Bronchial epithelial cell (primary cell): ENCODE data around the gene MAP7D1. TPM values are rescaled to one million over a fixed set of nuclear protein-coding genes. Genes with fewer than 3 reads are reported as not detected.

ENCODE experiments used
- DNase-seq: peaks from one replicate; pipeline ENCODE4 v3.0.0-alpha.2; 2010; ENCODE audit warnings: low read depth
- FAIRE-seq: peaks from 2 replicates; lab custom pipeline; 2011; peaks lifted over from hg19 to GRCh38; lab: Jason Lieb, UNC
- H3K27me3 ChIP-seq: 2 replicates; pipeline ENCODE4 v1.5.1; 2011; ENCODE audit warnings: low read length; ENCODE audit not compliant: control insufficient read depth, insufficient read depth
- H3K36me3 ChIP-seq: 2 replicates; pipeline ENCODE4 v1.5.1; 2011; ENCODE audit warnings: low read length; ENCODE audit not compliant: control insufficient read depth, insufficient read depth
- H3K4me3 ChIP-seq: 2 replicates; pipeline ENCODE4 v1.5.1; 2011; ENCODE audit warnings: mild to moderate bottlenecking, low read depth, low read length, control low read depth
- CTCF ChIP-seq: IDR thresholded peaks from 2 replicates; pipeline ENCODE4 v1.5.1; 2011; ENCODE audit warnings: mild to moderate bottlenecking, moderate library complexity, low read length, control low read depth, inconsistent platforms; ENCODE audit not compliant: insufficient read depth, severe bottlenecking
- total RNA-seq: library from RNA; depleted of rRNA; stranded (reverse); fragments of >200 nt; gene quantifications from 2 replicates; pipeline ENCODE4 v1.2.1, GENCODE V29; 2014

The MAP7D1 gene
- total RNA-seq, 1 donor from 2014 or later, result 54.5 TPM

GRCh38 chr1:36150296-36151133 lies 5.4 kb upstream of the MAP7D1 start:
- Histone ChIP-seq H3K36me3 (no peaks in the 10 kb centered on the region), H3K4me3 (no peak overlapping the region), H3K27me3 (no peaks in the 10 kb centered on the region)
- no peak for FAIRE-seq
- no peak for TF ChIP-seq CTCF
- peak; percentile 93 for DNase-seq

- no peaks in the 10 kb centered on the region for H3K36me3 ChIP-seq
- DNase-seq (no peak), FAIRE-seq (no peak)
- no peak for TF ChIP-seq CTCF
- no peaks in the 10 kb centered on the region for H3K27me3 ChIP-seq
- H3K4me3 ChIP-seq, result no peak overlapping the region
Measured at GRCh38 chr1:36151134-36151844, 4.7 kb upstream of the MAP7D1 start.

GRCh38 chr1:36151845-36152203 lies 4.1 kb upstream of the MAP7D1 start:
- H3K27me3 ChIP-seq, result no peaks in the 10 kb centered on the region
- TF ChIP-seq CTCF, result no peak
- H3K36me3 ChIP-seq, result no peaks in the 10 kb centered on the region
- DNase-seq (no peak), FAIRE-seq (no peak)
- no peak overlapping the region for H3K4me3 ChIP-seq

- no peak for FAIRE-seq
- DNase-seq, result no peak
- Histone ChIP-seq H3K27me3 (no peaks in the 10 kb centered on the region), H3K36me3 (no peaks in the 10 kb centered on the region), H3K4me3 (no peak overlapping the region)
- no peak for TF ChIP-seq CTCF
Measured at GRCh38 chr1:36153476-36153875, 2.5 kb upstream of the MAP7D1 start.

GRCh38 chr1:36154335-36154734 lies 1.6 kb upstream of the MAP7D1 start:
- H3K4me3 ChIP-seq, result no peak overlapping the region
- no peak for TF ChIP-seq CTCF
- no peak for FAIRE-seq
- H3K36me3 ChIP-seq, result peaks cover under 1% of the 10 kb centered on the region
- no peak for DNase-seq
- no peaks in the 10 kb centered on the region for H3K27me3 ChIP-seq
